ENCODE data around the gene CCDC57.

CCDC57 gene

DNA sequence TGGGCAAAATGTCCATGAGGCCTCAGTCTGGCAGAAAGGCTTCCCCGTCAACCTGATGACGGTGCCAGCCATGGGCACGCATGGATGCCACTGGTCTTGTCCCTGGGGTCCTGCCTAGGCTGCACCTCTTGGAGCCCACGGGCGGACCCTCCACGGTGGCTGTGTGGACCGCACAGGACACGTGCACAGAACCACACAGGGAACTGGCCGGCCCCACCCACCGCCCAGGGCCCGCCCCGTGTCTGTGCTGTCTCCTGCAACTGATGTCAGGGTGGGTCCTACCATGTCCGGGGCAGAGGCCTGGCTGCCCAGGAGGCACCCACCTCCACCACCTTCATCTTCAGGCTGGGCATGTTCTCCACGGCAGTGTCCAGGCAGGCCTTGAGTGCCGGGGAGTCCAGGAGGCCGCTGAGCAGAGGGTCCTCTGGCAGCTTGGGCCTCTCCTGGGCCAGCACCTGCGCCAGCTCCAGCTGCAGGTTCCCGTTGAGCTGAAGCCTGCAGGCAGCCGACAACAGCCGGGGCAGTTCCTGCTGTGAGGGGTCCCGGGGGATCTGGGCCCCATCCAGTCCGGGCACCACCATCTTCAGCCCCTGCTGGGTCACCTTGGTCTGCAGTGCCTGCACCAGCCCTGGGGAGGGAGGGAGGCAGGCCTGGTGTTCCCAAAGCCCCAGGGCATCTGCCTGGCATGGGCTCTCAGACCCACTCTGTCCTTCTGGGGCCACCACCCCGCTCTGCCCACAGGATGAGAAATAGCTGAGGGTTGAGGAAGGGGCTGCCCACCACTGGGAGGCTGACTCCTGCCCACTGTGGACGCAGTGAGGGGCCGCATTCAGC, 126.5 kb downstream of the CCDC57 start:
- no peak overlapping the region for H3K4me3 ChIP-seq (ENCODE audit: low read depth, low read length)
- no peak for TF ChIP-seq CTCF (IDR thresholded peaks at IDR 0.05; ENCODE audit: low read depth, low read length, missing control alignments)
- no peak for DNase-seq (ENCODE audit: low read depth)

DNA sequence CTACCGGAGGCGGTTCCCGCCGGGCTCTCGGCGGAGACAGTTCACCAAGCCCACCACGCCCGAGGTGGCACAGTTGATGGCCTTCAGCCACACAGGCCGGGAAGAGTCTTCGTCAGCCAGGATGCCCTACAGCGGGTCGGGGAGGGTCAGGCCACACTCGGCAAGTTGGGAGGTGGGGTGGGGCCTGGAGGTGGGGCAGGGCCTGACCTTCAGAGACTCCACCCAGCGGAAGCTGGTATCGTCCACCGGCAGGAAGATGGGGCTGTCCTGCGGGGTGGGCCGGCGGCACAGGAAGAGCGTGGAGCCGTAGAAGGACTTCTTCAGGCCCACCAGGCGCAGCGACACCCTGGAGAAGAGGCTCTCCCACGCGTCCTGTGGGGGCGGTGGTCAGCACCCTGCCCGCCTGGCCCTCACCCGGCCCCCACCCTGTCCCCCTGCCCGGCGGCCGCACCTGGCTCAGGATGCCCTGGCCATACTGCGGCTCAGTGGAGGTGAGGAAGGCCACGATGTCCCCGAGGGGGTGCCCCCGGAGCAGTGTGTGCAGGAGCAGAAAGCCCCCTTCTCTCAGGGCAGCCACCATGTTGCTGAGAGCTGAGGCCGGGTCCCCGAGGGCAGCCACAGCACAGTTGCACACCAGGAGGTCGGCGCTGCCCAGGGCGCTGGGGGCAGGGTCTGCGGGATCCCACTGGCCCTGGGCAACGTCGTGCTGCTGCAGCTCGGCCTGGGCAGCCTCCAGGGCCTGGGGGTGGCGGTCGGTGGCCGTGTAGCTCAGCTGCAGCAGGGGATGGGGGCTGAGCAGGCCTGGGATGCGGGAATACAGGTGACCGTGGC, 127.4 kb downstream of the CCDC57 start:
- no peak for TF ChIP-seq CTCF (IDR thresholded peaks at IDR 0.05; ENCODE audit: low read depth, low read length, missing control alignments)
- no peak for DNase-seq (ENCODE audit: low read depth)
- H3K4me3 ChIP-seq (ENCODE audit: low read depth, low read length): no peak overlapping the region

GRCh38 chr17:82084373-82085030, 128.1 kb downstream of the CCDC57 start:
- TF ChIP-seq CTCF (IDR thresholded peaks at IDR 0.05; ENCODE audit: low read depth, low read length, missing control alignments): no peak
- DNase-seq (ENCODE audit: low read depth): no peak
- no peak overlapping the region for H3K4me3 ChIP-seq (ENCODE audit: low read depth, low read length)

- H3K4me3 ChIP-seq (ENCODE audit: low read depth, low read length): no peak overlapping the region
- no peak for DNase-seq (ENCODE audit: low read depth)
- no peak for TF ChIP-seq CTCF (IDR thresholded peaks at IDR 0.05; ENCODE audit: low read depth, low read length, missing control alignments)
Observed at GRCh38 chr17:82083533-82084359, 128.9 kb downstream of the CCDC57 start.

- TF ChIP-seq CTCF (IDR thresholded peaks at IDR 0.05; ENCODE audit: low read depth, low read length, missing control alignments): no peak
- H3K4me3 ChIP-seq (ENCODE audit: low read depth, low read length): no peak overlapping the region
- no peak for DNase-seq (ENCODE audit: low read depth)
Observed at GRCh38 chr17:82083009-82083408, 129.6 kb downstream of the CCDC57 start.

GRCh38 chr17:82082456-82082855, 130.2 kb downstream of the CCDC57 start:
- DNase-seq (ENCODE audit: low read depth): no peak
- no peak for TF ChIP-seq CTCF (IDR thresholded peaks at IDR 0.05; ENCODE audit: low read depth, low read length, missing control alignments)
- no peak overlapping the region for H3K4me3 ChIP-seq (ENCODE audit: low read depth, low read length)

Measured in GM12864 (cell line).